Chondrocyte (in vitro differentiated cells): ENCODE data around the gene ARMC10. TPM values are rescaled to one million over a fixed set of nuclear protein-coding genes. Genes with fewer than 3 reads are reported as not detected.

ENCODE experiments used
- DNase-seq: peaks from one replicate; pipeline ENCODE4 v3.0.0; 2021; ENCODE audit warnings: mixed read lengths, low spot score
- H3K27ac Mint-ChIP-seq: one replicate; pipeline ENCODE4 v1.8.0; 2021; ENCODE audit warnings: mild to moderate bottlenecking, moderate library complexity, mixed read lengths; ENCODE audit not compliant: unreplicated experiment
- H3K27me3 Mint-ChIP-seq: 2 replicates; pipeline ENCODE4 v1.8.0; 2021; ENCODE audit warnings: low read depth, mixed read lengths
- H3K36me3 Mint-ChIP-seq: 2 replicates; pipeline ENCODE4 v1.8.0; 2021; ENCODE audit warnings: low read depth, mixed read lengths
- H3K4me1 Mint-ChIP-seq: 2 replicates; pipeline ENCODE4 v1.8.0; 2021; ENCODE audit warnings: low read depth, mild to moderate bottlenecking, mixed read lengths
- H3K4me3 Mint-ChIP-seq: one replicate; pipeline ENCODE4 v1.8.0; 2021; ENCODE audit warnings: mild to moderate bottlenecking, moderate library complexity, mixed read lengths; ENCODE audit not compliant: unreplicated experiment
- H3K9me3 Mint-ChIP-seq: 2 replicates; pipeline ENCODE4 v1.8.0; 2021; ENCODE audit warnings: low read depth, mixed read lengths
- total RNA-seq: library from RNA; stranded (reverse); gene quantifications from 3 replicates; pipeline ENCODE4 v1.2.1, GENCODE V29; 2021
- TF ChIP-seq, protein P1 (sequence below): fragments of 200-600 bp; sonication (generic); IDR thresholded peaks from 2 replicates; pipeline ENCODE4 v1.5.0; 2021; ENCODE audit warnings: antibody characterized with exemption, mild to moderate bottlenecking, moderate library complexity

ARMC10 gene
- total RNA-seq, 1 donor from 2014 or later, result 22.6 TPM

DNA sequence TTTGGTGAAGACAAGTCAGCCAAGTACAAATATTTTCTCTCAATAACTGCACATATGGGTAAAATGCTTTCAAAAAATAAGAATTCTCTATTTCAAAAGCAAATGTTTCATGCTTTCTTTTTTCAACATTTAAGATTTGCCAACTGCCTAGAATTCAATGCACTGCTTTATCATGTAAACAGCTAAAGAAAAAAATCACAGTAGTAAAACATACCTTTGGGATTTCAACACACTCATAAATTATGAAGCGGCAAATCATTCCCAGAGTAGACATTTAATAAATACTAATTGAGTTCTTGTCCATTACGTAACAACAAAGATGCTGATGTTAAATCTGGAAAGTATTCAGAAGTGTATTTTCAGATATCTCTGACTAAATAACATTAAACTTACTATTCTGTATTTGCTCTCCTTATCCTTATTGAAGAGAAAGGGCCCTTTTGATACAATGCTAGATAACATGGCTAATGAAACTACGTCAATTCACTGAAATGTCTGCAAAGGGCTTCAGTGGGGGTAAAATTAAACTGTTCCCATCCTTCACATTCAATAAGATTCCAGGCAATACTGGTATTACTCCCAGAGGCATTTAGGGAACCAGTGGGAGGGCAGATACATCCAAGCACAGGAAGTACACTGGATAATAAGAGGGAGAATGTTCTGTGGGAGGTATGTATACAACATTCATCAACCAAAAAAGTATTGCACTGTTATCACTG, 60.1 kb downstream of the ARMC10 start:
- Mint-ChIP-seq H3K36me3 (no peaks in the 10 kb centered on the region), H3K9me3 (no peaks in the 10 kb centered on the region), H3K4me1 (peaks cover 18% of the 10 kb centered on the region), H3K4me3 (no peak overlapping the region), H3K27ac (no peak overlapping the region), H3K27me3 (no peaks in the 10 kb centered on the region)
- TF ChIP-seq, protein P1, sequence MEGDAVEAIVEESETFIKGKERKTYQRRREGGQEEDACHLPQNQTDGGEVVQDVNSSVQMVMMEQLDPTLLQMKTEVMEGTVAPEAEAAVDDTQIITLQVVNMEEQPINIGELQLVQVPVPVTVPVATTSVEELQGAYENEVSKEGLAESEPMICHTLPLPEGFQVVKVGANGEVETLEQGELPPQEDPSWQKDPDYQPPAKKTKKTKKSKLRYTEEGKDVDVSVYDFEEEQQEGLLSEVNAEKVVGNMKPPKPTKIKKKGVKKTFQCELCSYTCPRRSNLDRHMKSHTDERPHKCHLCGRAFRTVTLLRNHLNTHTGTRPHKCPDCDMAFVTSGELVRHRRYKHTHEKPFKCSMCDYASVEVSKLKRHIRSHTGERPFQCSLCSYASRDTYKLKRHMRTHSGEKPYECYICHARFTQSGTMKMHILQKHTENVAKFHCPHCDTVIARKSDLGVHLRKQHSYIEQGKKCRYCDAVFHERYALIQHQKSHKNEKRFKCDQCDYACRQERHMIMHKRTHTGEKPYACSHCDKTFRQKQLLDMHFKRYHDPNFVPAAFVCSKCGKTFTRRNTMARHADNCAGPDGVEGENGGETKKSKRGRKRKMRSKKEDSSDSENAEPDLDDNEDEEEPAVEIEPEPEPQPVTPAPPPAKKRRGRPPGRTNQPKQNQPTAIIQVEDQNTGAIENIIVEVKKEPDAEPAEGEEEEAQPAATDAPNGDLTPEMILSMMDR, result no peak
- DNase-seq, result no peak

DNA sequence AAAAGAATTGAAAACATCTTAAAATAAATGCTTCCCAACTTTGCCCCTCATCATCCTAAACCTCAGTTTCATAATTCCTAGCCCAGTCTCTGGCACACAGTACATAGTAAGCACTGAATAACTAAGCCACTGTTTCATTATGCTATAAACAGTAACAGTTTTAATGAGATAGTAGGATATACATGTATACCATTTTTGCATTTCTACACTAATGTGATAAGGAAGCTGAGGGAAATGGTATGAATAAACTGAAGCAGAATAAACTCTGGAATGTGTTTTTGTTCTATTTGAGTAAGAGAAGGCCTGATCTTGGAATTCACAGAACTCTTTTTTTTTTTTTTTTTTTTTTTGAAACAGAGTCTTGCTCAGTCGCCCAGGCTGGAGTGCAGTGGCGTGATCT, 65.1 kb downstream of the ARMC10 start:
- H3K36me3 Mint-ChIP-seq, result peaks cover 2% of the 10 kb centered on the region
- peaks cover 21% of the 10 kb centered on the region for H3K4me1 Mint-ChIP-seq
- H3K27me3 Mint-ChIP-seq, result no peaks in the 10 kb centered on the region
- no peak overlapping the region for H3K4me3 Mint-ChIP-seq
- no peak for DNase-seq
- TF ChIP-seq, protein P1, result no peak
- no peaks in the 10 kb centered on the region for H3K9me3 Mint-ChIP-seq
- peak overlapping the region; percentile 63 for H3K27ac Mint-ChIP-seq

DNA sequence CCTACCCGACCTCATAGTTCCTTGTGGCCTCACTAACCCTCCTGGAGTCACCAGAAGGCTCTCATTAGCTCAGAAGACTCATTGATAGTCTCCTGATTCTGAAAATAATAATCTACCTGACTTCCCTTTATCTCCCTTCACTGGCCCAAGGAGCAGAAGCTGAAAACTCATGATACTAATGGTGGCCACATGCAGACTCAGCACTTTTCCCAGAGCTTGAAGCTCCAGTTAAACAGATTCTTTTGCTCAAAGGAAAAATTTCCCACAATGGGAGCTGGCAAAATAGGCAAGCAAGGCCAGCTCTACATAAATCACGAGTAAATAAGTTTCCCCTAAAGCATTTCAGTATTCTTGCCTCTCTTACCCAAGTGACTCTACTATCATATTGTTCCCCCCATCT, 65.7 kb downstream of the ARMC10 start:
- H3K9me3 Mint-ChIP-seq, result no peaks in the 10 kb centered on the region
- H3K4me3 Mint-ChIP-seq, result no peak overlapping the region
- H3K27me3 Mint-ChIP-seq, result no peaks in the 10 kb centered on the region
- H3K4me1 Mint-ChIP-seq, result peaks cover 16% of the 10 kb centered on the region
- TF ChIP-seq, protein P1, result no peak
- peaks cover 2% of the 10 kb centered on the region for H3K36me3 Mint-ChIP-seq
- H3K27ac Mint-ChIP-seq, result peak overlapping the region; percentile 63
- DNase-seq, result no peak

DNA sequence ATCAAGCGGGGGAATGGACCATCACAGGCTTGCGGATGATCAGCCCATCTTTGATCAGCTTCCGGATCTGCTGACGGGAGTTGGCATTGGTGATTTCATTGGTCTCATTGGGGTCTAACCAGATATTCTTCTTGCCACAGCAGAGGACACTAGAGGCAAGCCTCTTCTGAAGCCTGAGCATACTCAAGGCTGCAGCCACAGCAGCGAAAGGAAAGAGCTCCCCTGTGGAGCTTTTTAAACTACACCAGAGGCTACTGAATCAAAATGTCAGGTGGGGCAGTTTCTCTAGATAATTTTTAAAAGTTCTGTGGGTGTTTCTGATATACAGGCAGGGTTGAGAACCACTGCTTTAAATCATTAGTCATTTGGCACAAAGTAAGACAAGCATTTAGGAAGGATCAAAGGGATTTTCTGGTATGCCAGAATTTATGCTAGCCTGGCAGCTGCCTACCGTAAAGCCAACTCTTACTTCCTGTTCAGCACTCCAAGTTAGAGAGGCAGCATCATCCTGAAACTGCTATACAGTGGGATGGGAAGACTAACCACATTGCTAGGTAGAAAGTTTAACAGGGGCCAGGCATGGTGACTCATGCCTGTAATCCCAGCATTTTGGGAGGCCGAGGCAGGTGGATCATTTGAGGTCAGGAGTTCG, 66.9 kb downstream of the ARMC10 start:
- Mint-ChIP-seq H3K27me3 (no peaks in the 10 kb centered on the region), H3K27ac (no peak overlapping the region), H3K4me3 (no peak overlapping the region), H3K9me3 (no peaks in the 10 kb centered on the region), H3K4me1 (peaks cover 28% of the 10 kb centered on the region), H3K36me3 (peaks cover 2% of the 10 kb centered on the region)
- TF ChIP-seq, protein P1, result no peak
- no peak for DNase-seq

DNA sequence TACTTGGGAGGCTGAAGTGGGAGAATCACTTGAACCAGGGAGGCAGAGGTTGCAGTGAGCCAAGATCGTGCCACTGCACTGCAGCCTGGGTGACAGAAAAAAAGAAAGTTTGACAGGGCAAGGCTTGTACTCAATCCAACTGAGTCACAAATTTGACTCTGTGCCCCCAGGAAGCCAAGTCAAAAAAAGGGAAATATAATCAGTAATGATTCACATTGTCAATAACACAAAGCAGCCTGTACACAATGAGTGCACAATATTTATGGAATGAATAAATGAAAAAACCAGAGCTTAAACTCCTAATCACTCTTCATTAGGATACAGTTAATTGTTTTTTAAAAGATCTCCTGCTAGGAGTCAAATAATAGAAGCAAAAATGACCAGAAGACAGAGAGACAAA, 67.6 kb downstream of the ARMC10 start:
- DNase-seq, result no peak
- Mint-ChIP-seq H3K27me3 (no peaks in the 10 kb centered on the region), H3K36me3 (peaks cover 2% of the 10 kb centered on the region), H3K9me3 (no peaks in the 10 kb centered on the region), H3K27ac (peak overlapping the region; percentile 22), H3K4me3 (no peak overlapping the region), H3K4me1 (peaks cover 34% of the 10 kb centered on the region)
- TF ChIP-seq, protein P1, result no peak
